Gastrocnemius medialis (tissue), 4 donors: ENCODE measurements around the gene KIF18B. TPM values are rescaled to one million over a fixed set of nuclear protein-coding genes. Genes with fewer than 3 reads are reported as not detected.

Experiments used
- ATAC-seq, 2 donors: fragments of 150-250 bp; one replicate each; pipeline ENCODE4 v1.9.1; 2016
- DNase-seq, 2 donors: peaks; one replicate each; pipeline ENCODE4 v3.0.0-alpha.2; 2019
- H3K27ac ChIP-seq, 4 donors: fragments of 200-600 bp; sonication (generic); 1 replicate in 1 of 4; 2 replicates in 3 of 4; pipeline ENCODE4 v1.5.1; 2016 to 2018; ENCODE audit warnings: mild to moderate bottlenecking in 2 of 4, moderate library complexity in 1 of 4
- H3K27me3 ChIP-seq, 3 donors: fragments of 200-600 bp; sonication (generic) in 2 of 3; 1 replicate in 1 of 3; 2 replicates in 2 of 3; pipeline versions ENCODE4 v1.5.1 to v1.6.0; 2016 to 2019; ENCODE audit warnings: mild to moderate bottlenecking in 1 of 3, moderate library complexity in 1 of 3
- H3K36me3 ChIP-seq, 2 donors: fragments of 200-600 bp; sonication (generic) in 1 of 2; one replicate each; pipeline ENCODE4 v1.5.1; 2017 to 2018
- H3K4me1 ChIP-seq, 2 donors: fragments of 200-600 bp; sonication (generic) in 1 of 2; one replicate each; pipeline ENCODE4 v1.5.1; 2016 to 2017; ENCODE audit warnings: mild to moderate bottlenecking in 2 of 2
- H3K4me3 ChIP-seq, 4 donors: fragments of 200-600 bp; sonication (generic) in 3 of 4; 1 replicate in 1 of 4; 2 replicates in 3 of 4; pipeline ENCODE4 v1.5.1; 2016 to 2019; ENCODE audit warnings: mild to moderate bottlenecking in 2 of 4
- H3K9me3 ChIP-seq, 3 donors: fragments of 200-600 bp; sonication (generic) in 2 of 3; 1 replicate in 1 of 3; 2 replicates in 2 of 3; pipeline ENCODE4 v1.5.1; 2016 to 2019
- POLR2A ChIP-seq, 2 donors: fragments of 450-650 bp; IDR thresholded peaks; one replicate each; pipeline ENCODE4 v1.6.1; 2017; ENCODE audit warnings: antibody characterized with exemption in 2 of 2, mild to moderate bottlenecking in 2 of 2, moderate library complexity in 2 of 2
- in situ Hi-C, 4 donors: fragments of 200-750 bp; cut with MboI; loops; one replicate each; pipeline versions ENCODE4 v1.15.0 to v1.8.0; 2017; ENCODE audit warnings: low sequenced_read_pairs in 4 of 4
- intact Hi-C: fragments of 100-400 bp; cut with DNase I; formaldehyde crosslinking; loops from one replicate; pipeline ENCODE4 v1.15.1; 2023; ENCODE audit warnings: low total_unique reads
- total RNA-seq, 4 donors: library from RNA; depleted of rRNA; stranded (reverse); fragments of >200 nt; gene quantifications; one replicate each; pipeline versions ENCODE4 v1.1.0 to v1.2.3, GENCODE V29; 2016
- TF ChIP-seq, protein P1 (sequence below), 5 experiments: fragments of 450-650 bp in 3 of 5; fragments of 200-600 bp in 2 of 5; sonication (generic) in 2 of 5; IDR thresholded peaks in 4 of 5; conservative IDR thresholded peaks in 1 of 5; 1 replicate in 4 of 5; 2 replicates in 1 of 5; pipeline ENCODE4 v1.5.1; 2016 to 2019; ENCODE audit warnings: antibody characterized with exemption in 5 of 5, mild to moderate bottlenecking in 3 of 5, moderate library complexity in 3 of 5

Gene KIF18B
- total RNA-seq, result 1 to 10 TPM in 1 of 4 donors, under 1 TPM in 1, not detected in 2; 0.09 to 1.7 TPM

DNA sequence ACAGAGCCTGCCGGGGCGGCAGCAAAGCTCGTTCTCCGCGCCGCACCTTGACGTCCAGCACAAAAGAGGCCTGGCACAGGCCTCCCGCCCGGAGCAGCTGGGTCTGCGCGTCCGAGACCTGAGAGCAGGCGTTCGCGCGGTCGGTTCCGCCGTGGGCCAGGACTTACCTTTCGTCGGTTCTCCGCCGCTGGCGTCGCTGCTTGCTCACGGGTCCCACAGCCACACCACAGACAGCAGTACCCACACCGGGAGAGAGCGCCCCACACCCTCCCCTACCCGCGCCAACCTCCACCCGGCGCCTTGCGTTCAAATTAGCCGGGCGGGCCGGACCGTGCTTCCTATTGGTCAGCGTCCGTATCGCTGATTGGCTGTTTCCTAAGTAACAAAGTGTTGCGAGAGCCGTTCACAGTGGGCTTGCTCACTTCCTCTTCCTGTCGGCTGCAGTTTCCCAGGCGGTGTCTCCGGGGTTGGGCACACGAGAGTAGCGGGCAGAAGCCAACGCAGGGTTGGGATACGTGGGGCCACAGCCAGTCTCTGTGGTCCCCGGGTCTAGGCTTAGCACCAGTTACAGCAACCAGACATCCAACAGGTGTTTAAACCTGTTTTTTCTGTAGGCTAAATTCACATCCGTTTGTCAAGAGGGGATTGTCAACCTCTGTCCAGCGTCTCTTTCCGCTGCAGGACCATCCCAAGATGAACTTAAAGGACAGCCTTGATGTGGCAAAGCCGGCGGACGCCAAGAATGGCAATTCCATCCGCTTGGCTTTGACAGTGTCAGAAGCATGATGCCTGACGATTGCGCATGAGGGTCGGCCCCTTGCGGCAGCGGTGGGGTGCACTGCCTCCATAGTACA is at the start of gene KIF18B:
KIF18B (minus strand) TSS at position 313 of the 854 bp plus-strand sequence. CDS start 11,429 bp downstream, outside the sequence.
- Histone ChIP-seq H3K27me3 (peaks cover 3 to 6% (median 6%) of the 10 kb centered on the region in 3 donors), H3K36me3 (no peaks in the 10 kb centered on the region), H3K9me3 (no peaks in the 10 kb centered on the region), H3K4me3 (peak within 1 kb of the TSS; percentile 60 to 76 (median 62)), H3K4me1 (peaks cover 10% of the 10 kb centered on the region in 2 donors), H3K27ac (peak within 1 kb of the TSS; percentile 48 to 64 (median 54))
- in situ Hi-C loops (no loop called here), intact Hi-C loops (loop anchor here (1.0 to 5.0 kb wide), 2 partner anchors 21 to 50 kb away; partner anchors contain the start of genes C1QL1 and EFTUD2)
- TF ChIP-seq, protein P1, sequence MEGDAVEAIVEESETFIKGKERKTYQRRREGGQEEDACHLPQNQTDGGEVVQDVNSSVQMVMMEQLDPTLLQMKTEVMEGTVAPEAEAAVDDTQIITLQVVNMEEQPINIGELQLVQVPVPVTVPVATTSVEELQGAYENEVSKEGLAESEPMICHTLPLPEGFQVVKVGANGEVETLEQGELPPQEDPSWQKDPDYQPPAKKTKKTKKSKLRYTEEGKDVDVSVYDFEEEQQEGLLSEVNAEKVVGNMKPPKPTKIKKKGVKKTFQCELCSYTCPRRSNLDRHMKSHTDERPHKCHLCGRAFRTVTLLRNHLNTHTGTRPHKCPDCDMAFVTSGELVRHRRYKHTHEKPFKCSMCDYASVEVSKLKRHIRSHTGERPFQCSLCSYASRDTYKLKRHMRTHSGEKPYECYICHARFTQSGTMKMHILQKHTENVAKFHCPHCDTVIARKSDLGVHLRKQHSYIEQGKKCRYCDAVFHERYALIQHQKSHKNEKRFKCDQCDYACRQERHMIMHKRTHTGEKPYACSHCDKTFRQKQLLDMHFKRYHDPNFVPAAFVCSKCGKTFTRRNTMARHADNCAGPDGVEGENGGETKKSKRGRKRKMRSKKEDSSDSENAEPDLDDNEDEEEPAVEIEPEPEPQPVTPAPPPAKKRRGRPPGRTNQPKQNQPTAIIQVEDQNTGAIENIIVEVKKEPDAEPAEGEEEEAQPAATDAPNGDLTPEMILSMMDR (IDR thresholded peaks at IDR 0.05 in 4 of 5, conservative IDR thresholded peaks at IDR 0.05 in 1 of 5), result no peak
- TF ChIP-seq POLR2A (IDR thresholded peaks at IDR 0.05), result peak in 1 of 2 donors; percentile 65
- peak; percentile 74 to 83 for DNase-seq
- peak; percentile 100 for ATAC-seq

DNA sequence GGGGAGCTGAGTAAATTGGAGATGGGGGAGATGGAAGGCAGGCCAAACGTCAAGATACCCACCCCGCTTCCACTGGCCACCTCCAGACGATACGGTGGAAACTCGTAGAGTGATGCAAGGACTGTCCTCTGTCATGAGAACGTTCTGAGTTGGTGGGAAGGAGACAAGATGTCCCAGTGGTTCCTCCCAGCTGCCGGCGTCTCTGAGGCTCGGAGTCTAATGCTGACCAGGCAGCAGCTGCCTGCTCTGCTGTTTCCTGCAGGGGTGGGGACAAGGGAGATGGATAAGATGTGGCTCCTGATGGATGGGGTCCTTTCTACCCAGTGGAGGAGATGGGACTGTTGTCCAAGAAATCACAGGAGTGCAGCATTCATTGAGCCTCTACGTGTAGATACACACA is 48.7 kb upstream of the KIF18B start:
- ATAC-seq (no peak), DNase-seq (no peak)
- intact Hi-C loops, result no loop called here
- in situ Hi-C loops, result no loop called here
- Histone ChIP-seq H3K4me1 (no peaks in the 10 kb centered on the region), H3K27ac (no peak overlapping the region), H3K27me3 (peaks cover 0 to 4% (median 0%) of the 10 kb centered on the region in 3 donors), H3K36me3 (no peaks in the 10 kb centered on the region), H3K9me3 (no peaks in the 10 kb centered on the region), H3K4me3 (no peak overlapping the region)
- no peak for TF ChIP-seq POLR2A (IDR thresholded peaks at IDR 0.05)
- TF ChIP-seq, protein P1 (IDR thresholded peaks at IDR 0.05 in 4 of 5, conservative IDR thresholded peaks at IDR 0.05 in 1 of 5), result no peak

DNA sequence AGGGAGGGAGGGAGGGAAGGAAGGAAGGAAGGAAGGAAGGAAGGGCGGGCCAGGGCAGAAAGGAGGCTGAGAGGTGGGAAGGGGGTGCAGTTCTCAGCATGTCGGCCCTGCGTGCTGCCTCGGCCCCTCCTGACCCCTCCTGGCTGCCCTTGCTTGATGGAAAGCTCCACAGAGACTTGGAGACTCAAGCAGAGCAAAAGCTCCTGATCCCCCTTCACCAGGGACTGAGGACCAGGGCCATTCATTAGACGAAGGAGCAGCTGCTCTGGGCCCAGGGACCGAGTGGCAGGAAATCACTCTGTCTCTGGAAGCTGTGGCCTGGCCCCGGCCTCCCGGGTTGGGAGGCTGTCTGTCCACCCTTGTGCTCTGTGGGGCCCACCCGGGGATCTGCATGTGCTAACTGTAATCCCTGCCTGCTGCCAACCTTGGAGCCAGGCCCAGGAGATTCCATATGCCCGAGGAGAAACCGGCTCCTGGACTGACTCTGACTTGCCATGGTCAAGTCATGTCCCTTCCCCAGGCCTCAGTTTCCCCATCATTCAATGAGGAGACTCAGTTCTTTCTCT is 47.9 kb upstream of the KIF18B start:
- Histone ChIP-seq H3K4me1 (no peaks in the 10 kb centered on the region), H3K27ac (no peak overlapping the region), H3K4me3 (no peak overlapping the region), H3K9me3 (no peaks in the 10 kb centered on the region), H3K36me3 (no peaks in the 10 kb centered on the region), H3K27me3 (peaks cover 0 to 4% (median 0%) of the 10 kb centered on the region in 3 donors)
- DNase-seq, result no peak
- ATAC-seq, result no peak
- in situ Hi-C loops (no loop called here), intact Hi-C loops (no loop called here)
- TF ChIP-seq POLR2A (IDR thresholded peaks at IDR 0.05), result no peak
- TF ChIP-seq, protein P1 (IDR thresholded peaks at IDR 0.05 in 4 of 5, conservative IDR thresholded peaks at IDR 0.05 in 1 of 5), result no peak

DNA sequence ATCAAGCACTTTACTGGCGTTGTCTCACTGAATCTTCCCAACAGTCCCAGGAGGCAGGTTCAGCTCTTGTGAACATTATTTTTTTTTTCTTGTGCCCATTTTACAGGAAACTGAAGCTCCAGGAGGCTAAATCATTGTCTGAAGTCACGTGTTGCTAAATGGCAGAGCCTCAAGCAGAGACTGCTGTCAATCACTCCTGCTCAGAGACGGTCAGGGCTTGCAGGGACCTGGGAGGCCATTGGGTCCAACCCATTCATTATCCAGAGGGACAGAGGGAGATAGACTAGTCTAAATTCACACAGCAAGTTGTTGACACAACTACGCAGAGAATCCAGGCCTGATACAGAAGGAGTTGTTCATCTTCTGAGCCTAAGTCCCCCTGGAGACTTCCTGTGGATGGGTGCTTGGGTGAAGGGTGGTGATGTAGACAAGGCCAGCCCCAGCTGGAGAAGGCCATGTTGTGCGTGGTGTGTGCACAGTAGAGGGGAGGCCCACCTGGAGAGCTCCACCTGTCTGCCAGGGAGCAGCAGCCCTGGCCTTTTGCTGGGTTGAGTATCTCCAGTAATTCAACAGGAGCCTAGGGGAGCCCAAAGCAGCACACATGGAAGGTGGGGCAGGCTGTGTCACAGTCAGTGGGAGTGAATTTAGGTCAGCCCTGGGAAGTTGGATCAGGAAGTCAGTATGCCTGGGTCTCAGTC is 44.8 kb upstream of the KIF18B start:
- intact Hi-C loops (no loop called here), in situ Hi-C loops (no loop called here)
- H3K36me3 ChIP-seq, result no peaks in the 10 kb centered on the region
- no peak overlapping the region for H3K27ac ChIP-seq
- H3K9me3 ChIP-seq, result no peaks in the 10 kb centered on the region
- DNase-seq, result no peak
- no peak overlapping the region for H3K4me3 ChIP-seq
- no peak for ATAC-seq
- peaks cover 0 to 9% (median 4%) of the 10 kb centered on the region in 3 donors for H3K27me3 ChIP-seq
- no peaks in the 10 kb centered on the region for H3K4me1 ChIP-seq
- TF ChIP-seq, protein P1 (IDR thresholded peaks at IDR 0.05 in 4 of 5, conservative IDR thresholded peaks at IDR 0.05 in 1 of 5), result no peak
- no peak for TF ChIP-seq POLR2A (IDR thresholded peaks at IDR 0.05)
